Activated CD4-positive, CD25-positive, alpha-beta regulatory T cell treated with anti-CD3 and anti-CD28 coated beads, Interleukin-2, amount 50 U/mL, for 16 hours (primary cell): Measurements from ENCODE around the gene HHIPL1.

Experiments used
- DNase-seq: peaks from one replicate; pipeline ENCODE4 v3.0.0-alpha.2; 2020; ENCODE audit warnings: low read depth, low spot score

Gene HHIPL1

GRCh38 chr14:99611646-99612045 is 33.3 kb upstream of the HHIPL1 start:
- DNase-seq: no peak

- DNase-seq: no peak
These were observed 32.7 kb upstream of the HHIPL1 start for GRCh38 chr14:99612071-99612737.

- DNase-seq: no peak
These were observed 32.1 kb upstream of the HHIPL1 start for GRCh38 chr14:99612738-99613330.

- no peak for DNase-seq
These were observed 29.3 kb upstream of the HHIPL1 start for GRCh38 chr14:99615497-99616157.

- DNase-seq: no peak
These were observed 27.8 kb upstream of the HHIPL1 start for GRCh38 chr14:99616832-99617800.

GRCh38 chr14:99619835-99620834 is 24.8 kb upstream of the HHIPL1 start:
- no peak for DNase-seq

- DNase-seq: no peak
These were observed 23.0 kb upstream of the HHIPL1 start for GRCh38 chr14:99621948-99622347.

GRCh38 chr14:99624024-99624423 is 20.9 kb upstream of the HHIPL1 start:
- no peak for DNase-seq

- no peak for DNase-seq
These were observed 20.0 kb upstream of the HHIPL1 start for GRCh38 chr14:99624971-99625370.

GRCh38 chr14:99625476-99625875 is 19.5 kb upstream of the HHIPL1 start:
- DNase-seq: no peak

GRCh38 chr14:99626041-99626648 is 18.8 kb upstream of the HHIPL1 start:
- DNase-seq: no peak

- no peak for DNase-seq
These were observed 17.8 kb upstream of the HHIPL1 start for GRCh38 chr14:99627100-99627499.

GRCh38 chr14:99627510-99628381 is 17.2 kb upstream of the HHIPL1 start:
- DNase-seq: no peak

- peak; percentile 15 for DNase-seq
These were observed 15.9 kb upstream of the HHIPL1 start for GRCh38 chr14:99628887-99629618.

GRCh38 chr14:99630202-99630601 is 14.7 kb upstream of the HHIPL1 start:
- no peak for DNase-seq

- DNase-seq: no peak
These were observed 12.4 kb upstream of the HHIPL1 start for GRCh38 chr14:99632410-99633035.

GRCh38 chr14:99633141-99633540 is 11.8 kb upstream of the HHIPL1 start:
- DNase-seq: no peak

GRCh38 chr14:99633918-99634317 is 11.0 kb upstream of the HHIPL1 start:
- no peak for DNase-seq
